DND-41 (cell line): ENCODE measurements around the gene TBC1D1.

Source experiments
- ATAC-seq: fragments of 200-7000 bp; cut with Tn5 transposase; 3 replicates; pipeline ENCODE4 v1.9.1; 2021; ENCODE audit warnings: low read depth; ENCODE audit not compliant: insufficient read depth
- DNase-seq: peaks from one replicate; pipeline ENCODE4 v3.0.0-alpha.2; 2020
- H2AFZ ChIP-seq: 2 replicates; pipeline ENCODE4 v1.6.0; 2012; ENCODE audit warnings: low read depth, low read length
- H3K27ac ChIP-seq: 2 replicates; pipeline ENCODE4 v1.5.1; 2012; ENCODE audit warnings: low read length, inconsistent platforms
- H3K27me3 ChIP-seq: fragments of 200-600 bp; sonication (generic); 2 replicates; pipeline ENCODE4 v1.6.0; 2012; ENCODE audit warnings: low read length, mild to moderate bottlenecking, inconsistent platforms; ENCODE audit not compliant: insufficient read depth, poor library complexity
- H3K36me3 ChIP-seq: 2 replicates; pipeline ENCODE4 v1.5.1; 2012; ENCODE audit warnings: low read length, inconsistent platforms; ENCODE audit not compliant: insufficient read depth
- H3K4me1 ChIP-seq: 2 replicates; pipeline ENCODE4 v1.5.1; 2012; ENCODE audit warnings: mild to moderate bottlenecking, low read length; ENCODE audit not compliant: insufficient read depth
- H3K4me2 ChIP-seq: 2 replicates; pipeline ENCODE4 v1.6.0; 2012; ENCODE audit warnings: mild to moderate bottlenecking, moderate library complexity, low read length, inconsistent platforms; ENCODE audit not compliant: insufficient read depth
- H3K4me3 ChIP-seq, 2 experiments: fragments of 200-600 bp in 1 of 2; shearing (Covaris generic) in 1 of 2; 2 replicates each; pipeline ENCODE4 v1.5.1; 2012 to 2016; ENCODE audit warnings: inconsistent platforms in 2 of 2, low read length in 2 of 2, mild to moderate bottlenecking in 2 of 2, low read depth in 1 of 2, moderate library complexity in 1 of 2
- H3K79me2 ChIP-seq: 2 replicates; pipeline ENCODE4 v1.6.0; 2012; ENCODE audit warnings: low read length, inconsistent platforms; ENCODE audit not compliant: insufficient read depth
- H3K9ac ChIP-seq: 2 replicates; pipeline ENCODE4 v1.6.0; 2012; ENCODE audit warnings: low read depth, mild to moderate bottlenecking, inconsistent platforms, low read length, moderate library complexity
- H3K9me3 ChIP-seq: 2 replicates; pipeline ENCODE4 v1.5.1; 2012; ENCODE audit warnings: low read length, moderate library complexity, mild to moderate bottlenecking, inconsistent platforms; ENCODE audit not compliant: insufficient read depth, severe bottlenecking
- H4K20me1 ChIP-seq: 2 replicates; pipeline ENCODE4 v1.6.0; 2012; ENCODE audit warnings: low read length; ENCODE audit not compliant: insufficient read depth
- EZH2 ChIP-seq: IDR thresholded peaks from 3 replicates; pipeline ENCODE4 v1.6.1; 2012; ENCODE audit warnings: borderline replicate concordance, low read depth, mild to moderate bottlenecking, moderate library complexity, low read length, inconsistent platforms; ENCODE audit not compliant: severe bottlenecking
- TF ChIP-seq, protein P1 (sequence below): IDR thresholded peaks from 2 replicates; pipeline ENCODE4 v1.5.1; 2012; ENCODE audit warnings: borderline replicate concordance, low read length, moderate library complexity, mild to moderate bottlenecking; ENCODE audit not compliant: poor library complexity, severe bottlenecking; ENCODE audit errors: extremely low read depth

Gene TBC1D1

DNA sequence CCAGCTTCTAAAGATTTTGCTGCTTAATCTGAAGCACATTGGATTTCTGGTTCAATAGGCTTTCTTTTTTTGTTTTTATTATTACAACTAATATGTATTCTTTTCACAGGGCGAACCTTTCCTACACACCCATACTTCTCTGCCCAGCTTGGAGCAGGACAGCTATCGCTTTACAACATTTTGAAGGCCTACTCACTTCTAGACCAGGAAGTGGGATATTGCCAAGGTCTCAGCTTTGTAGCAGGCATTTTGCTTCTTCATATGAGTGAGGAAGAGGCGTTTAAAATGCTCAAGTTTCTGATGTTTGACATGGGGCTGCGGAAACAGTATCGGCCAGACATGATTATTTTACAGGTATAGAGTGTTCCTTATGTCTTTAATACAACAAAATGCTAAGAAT lies 224.7 kb downstream of the TBC1D1 start:
- Histone ChIP-seq H2AFZ (no peak overlapping the region), H3K27ac (no peak overlapping the region), H3K4me1 (no peaks in the 10 kb centered on the region), H3K9ac (no peak overlapping the region), H3K4me2 (no peak overlapping the region), H3K9me3 (no peaks in the 10 kb centered on the region), H4K20me1 (no peaks in the 10 kb centered on the region), H3K4me3 (no peak overlapping the region), H3K27me3 (no peaks in the 10 kb centered on the region), H3K79me2 (no peaks in the 10 kb centered on the region), H3K36me3 (peaks cover 60% of the 10 kb centered on the region)
- ATAC-seq (no peak), DNase-seq (no peak)
- no peak for TF ChIP-seq EZH2
- TF ChIP-seq, protein P1, sequence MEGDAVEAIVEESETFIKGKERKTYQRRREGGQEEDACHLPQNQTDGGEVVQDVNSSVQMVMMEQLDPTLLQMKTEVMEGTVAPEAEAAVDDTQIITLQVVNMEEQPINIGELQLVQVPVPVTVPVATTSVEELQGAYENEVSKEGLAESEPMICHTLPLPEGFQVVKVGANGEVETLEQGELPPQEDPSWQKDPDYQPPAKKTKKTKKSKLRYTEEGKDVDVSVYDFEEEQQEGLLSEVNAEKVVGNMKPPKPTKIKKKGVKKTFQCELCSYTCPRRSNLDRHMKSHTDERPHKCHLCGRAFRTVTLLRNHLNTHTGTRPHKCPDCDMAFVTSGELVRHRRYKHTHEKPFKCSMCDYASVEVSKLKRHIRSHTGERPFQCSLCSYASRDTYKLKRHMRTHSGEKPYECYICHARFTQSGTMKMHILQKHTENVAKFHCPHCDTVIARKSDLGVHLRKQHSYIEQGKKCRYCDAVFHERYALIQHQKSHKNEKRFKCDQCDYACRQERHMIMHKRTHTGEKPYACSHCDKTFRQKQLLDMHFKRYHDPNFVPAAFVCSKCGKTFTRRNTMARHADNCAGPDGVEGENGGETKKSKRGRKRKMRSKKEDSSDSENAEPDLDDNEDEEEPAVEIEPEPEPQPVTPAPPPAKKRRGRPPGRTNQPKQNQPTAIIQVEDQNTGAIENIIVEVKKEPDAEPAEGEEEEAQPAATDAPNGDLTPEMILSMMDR, result no peak

DNA sequence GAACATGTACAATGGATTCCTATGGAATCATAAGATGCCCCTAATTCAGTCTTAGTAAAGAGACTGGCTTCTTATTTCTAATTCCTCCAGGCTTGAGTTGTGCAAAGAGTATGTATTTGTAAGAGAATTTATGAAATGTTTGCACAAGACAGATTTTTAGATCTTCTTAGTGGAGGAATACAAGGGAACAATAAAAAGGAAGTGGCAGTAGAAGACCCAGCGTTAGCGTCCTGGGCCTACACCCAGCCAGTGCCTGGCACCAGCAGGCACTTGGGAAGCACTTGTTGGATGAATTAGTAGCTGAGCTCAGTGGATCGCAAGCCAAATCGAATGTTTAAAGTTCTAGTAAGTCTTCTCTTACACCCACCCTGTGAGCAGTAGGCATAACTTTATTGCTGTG lies 226.7 kb downstream of the TBC1D1 start:
- H3K4me2 ChIP-seq, result no peak overlapping the region
- no peak overlapping the region for H2AFZ ChIP-seq
- ATAC-seq (no peak), DNase-seq (no peak)
- H3K4me3 ChIP-seq, result no peak overlapping the region
- no peak overlapping the region for H3K27ac ChIP-seq
- TF ChIP-seq, protein P1, result no peak
- no peak for TF ChIP-seq EZH2
- no peak overlapping the region for H3K9ac ChIP-seq
- H3K9me3 ChIP-seq, result no peaks in the 10 kb centered on the region
- H3K4me1 ChIP-seq, result no peaks in the 10 kb centered on the region
- no peaks in the 10 kb centered on the region for H4K20me1 ChIP-seq
- peaks cover 71% of the 10 kb centered on the region for H3K36me3 ChIP-seq
- no peaks in the 10 kb centered on the region for H3K27me3 ChIP-seq
- no peaks in the 10 kb centered on the region for H3K79me2 ChIP-seq

DNA sequence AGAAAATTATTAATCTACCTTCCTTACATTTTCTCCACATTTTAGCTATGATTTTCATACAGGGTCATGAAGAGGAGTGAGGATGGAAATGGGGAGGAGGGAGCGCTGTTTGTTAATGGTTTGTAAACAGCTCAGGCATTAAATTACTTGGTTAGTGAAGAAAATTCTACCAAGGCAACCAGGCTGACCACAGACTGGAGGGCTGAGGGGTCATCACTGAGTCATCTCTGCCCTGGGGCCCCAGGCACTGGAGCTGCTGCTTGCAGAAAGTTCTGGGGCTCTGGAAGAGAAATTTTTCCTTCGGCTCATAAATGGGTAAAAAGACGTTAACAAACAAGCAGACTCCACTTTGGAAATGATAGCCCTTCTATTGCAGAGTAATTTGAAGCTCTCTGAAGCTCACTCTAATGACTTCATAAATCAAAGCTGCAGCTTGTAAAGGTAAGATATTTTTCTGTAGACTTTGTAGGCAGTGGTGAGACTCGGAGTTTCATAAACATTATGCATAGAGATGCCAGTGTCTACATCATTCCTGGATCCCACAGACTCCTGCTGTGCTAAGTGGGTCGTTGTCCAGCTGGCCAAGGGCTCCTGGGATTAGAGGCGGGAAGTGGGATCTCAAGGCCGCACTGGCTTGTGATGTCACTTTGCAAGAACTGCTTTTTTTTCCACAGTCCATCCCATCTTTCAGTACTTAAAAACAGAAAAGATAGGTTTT lies 228.9 kb downstream of the TBC1D1 start:
- H3K4me2 ChIP-seq, result no peak overlapping the region
- no peaks in the 10 kb centered on the region for H3K4me1 ChIP-seq
- H3K27me3 ChIP-seq, result no peaks in the 10 kb centered on the region
- H3K27ac ChIP-seq, result no peak overlapping the region
- H2AFZ ChIP-seq, result no peak overlapping the region
- H3K4me3 ChIP-seq, result no peak overlapping the region
- ATAC-seq, result no peak
- H3K9me3 ChIP-seq, result no peaks in the 10 kb centered on the region
- H3K79me2 ChIP-seq, result no peaks in the 10 kb centered on the region
- no peaks in the 10 kb centered on the region for H4K20me1 ChIP-seq
- H3K36me3 ChIP-seq, result peaks cover 60% of the 10 kb centered on the region
- no peak for DNase-seq
- TF ChIP-seq, protein P1, result no peak
- no peak for TF ChIP-seq EZH2
- no peak overlapping the region for H3K9ac ChIP-seq
